HAP-1 (cell line): ENCODE measurements around the gene TMX3.

Experiments
- DNase-seq, 2 experiments: peaks; one replicate each; pipeline ENCODE4 v3.0.0-alpha.2; 2016 to 2020; ENCODE audit warnings: low spot score in 2 of 2
- H3K27me3 ChIP-seq: fragments of 250-450 bp; sonication (Bioruptor Pico); 2 replicates; pipeline ENCODE4 v1.5.1; 2020; ENCODE audit warnings: low read depth, mild to moderate bottlenecking, moderate library complexity
- H3K36me3 ChIP-seq: fragments of 250-450 bp; sonication (Bioruptor Pico); replicated peaks from 2 replicates; pipeline ENCODE4 v1.5.1; 2020; ENCODE audit warnings: mild to moderate bottlenecking
- H3K4me1 ChIP-seq: fragments of 250-450 bp; sonication (Bioruptor Pico); 2 replicates; pipeline ENCODE4 v1.5.1; 2020; ENCODE audit warnings: mild to moderate bottlenecking
- H3K4me3 ChIP-seq: fragments of 250-450 bp; sonication (Bioruptor Pico); 2 replicates; pipeline ENCODE4 v1.5.1; 2020; ENCODE audit warnings: mild to moderate bottlenecking, moderate library complexity
- H3K9me3 ChIP-seq: fragments of 250-450 bp; sonication (Bioruptor Pico); 2 replicates; pipeline ENCODE4 v1.5.1; 2020; ENCODE audit warnings: mild to moderate bottlenecking, moderate library complexity
- in situ Hi-C: fragments of 300-500 bp; cut with MboI; formaldehyde crosslinking; loops from 3 replicates; pipeline ENCODE4 v1.14.3; 2020; ENCODE audit warnings: low sequenced_read_pairs, inconsistent platforms, mixed read lengths

The TMX3 gene

DNA sequence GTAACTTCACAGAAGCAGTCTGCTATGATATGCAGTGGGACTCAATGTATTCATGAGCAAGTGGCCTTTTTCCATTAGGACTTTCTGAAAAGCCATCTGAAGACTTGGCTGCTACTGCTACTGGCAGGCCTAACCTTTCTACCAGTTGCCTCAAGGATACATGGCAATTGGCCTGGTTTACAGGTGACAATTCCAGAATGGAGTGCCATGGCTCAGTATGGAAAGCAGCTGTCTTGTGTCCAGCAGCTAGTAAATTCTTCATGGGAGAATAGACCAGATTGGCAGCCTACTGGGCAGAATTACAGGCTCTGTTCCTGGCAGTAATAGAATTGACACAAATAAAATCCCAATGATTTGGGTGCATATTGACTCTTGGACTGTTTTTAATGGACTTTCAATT is 12.6 kb upstream of the TMX3 start:
- H3K27me3 ChIP-seq = no peaks in the 10 kb centered on the region
- no peaks in the 10 kb centered on the region for H3K4me1 ChIP-seq
- no peak overlapping the region for H3K4me3 ChIP-seq
- DNase-seq = no peak
- H3K36me3 ChIP-seq = no peaks in the 10 kb centered on the region
- in situ Hi-C loops = loop anchor here (25.0 kb wide), 1 partner anchor 1515 kb away; no protein-coding TSS in a partner anchor
- no peaks in the 10 kb centered on the region for H3K9me3 ChIP-seq

DNA sequence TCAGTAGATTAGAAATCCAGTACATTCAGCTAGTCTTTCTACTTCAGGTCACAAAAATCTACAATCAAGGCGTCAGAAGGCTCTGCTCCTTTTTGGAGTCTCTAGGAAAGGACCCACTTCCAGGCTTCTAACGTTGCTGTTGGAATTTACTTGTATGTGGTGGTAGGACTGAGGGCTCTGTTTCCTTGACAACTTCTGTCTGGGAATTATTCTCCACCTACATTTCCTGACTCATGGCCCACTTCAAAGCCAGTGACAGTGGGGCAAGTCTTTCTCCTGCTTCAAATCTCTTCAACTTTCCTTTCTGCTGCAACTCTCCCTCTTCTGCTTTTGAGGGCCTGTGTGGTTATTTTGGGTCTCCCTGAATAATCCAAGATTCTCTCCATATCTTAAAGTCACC is 10.4 kb upstream of the TMX3 start:
- Histone ChIP-seq H3K9me3 (no peaks in the 10 kb centered on the region), H3K27me3 (no peaks in the 10 kb centered on the region), H3K4me1 (no peaks in the 10 kb centered on the region), H3K36me3 (no peaks in the 10 kb centered on the region), H3K4me3 (no peak overlapping the region)
- in situ Hi-C loops = loop anchor here (25.0 kb wide), 1 partner anchor 1513 kb away; no protein-coding TSS in a partner anchor
- no peak for DNase-seq

- Histone ChIP-seq H3K4me3 (no peak overlapping the region), H3K36me3 (no peaks in the 10 kb centered on the region), H3K4me1 (no peaks in the 10 kb centered on the region), H3K27me3 (no peaks in the 10 kb centered on the region), H3K9me3 (no peaks in the 10 kb centered on the region)
- no peak for DNase-seq
- in situ Hi-C loops = no loop called here
Measured at GRCh38 chr18:68724021-68724420, 9.1 kb upstream of the TMX3 start.

GRCh38 chr18:68723539-68723938 is 8.6 kb upstream of the TMX3 start:
- Histone ChIP-seq H3K4me1 (no peaks in the 10 kb centered on the region), H3K36me3 (no peaks in the 10 kb centered on the region), H3K4me3 (no peak overlapping the region), H3K9me3 (no peaks in the 10 kb centered on the region), H3K27me3 (no peaks in the 10 kb centered on the region)
- in situ Hi-C loops = no loop called here
- no peak for DNase-seq

- DNase-seq = no peak
- in situ Hi-C loops = no loop called here
- Histone ChIP-seq H3K4me3 (no peak overlapping the region), H3K27me3 (no peaks in the 10 kb centered on the region), H3K4me1 (no peaks in the 10 kb centered on the region), H3K36me3 (no peaks in the 10 kb centered on the region), H3K9me3 (no peaks in the 10 kb centered on the region)
Measured at GRCh38 chr18:68722821-68723220, 7.9 kb upstream of the TMX3 start.

DNA sequence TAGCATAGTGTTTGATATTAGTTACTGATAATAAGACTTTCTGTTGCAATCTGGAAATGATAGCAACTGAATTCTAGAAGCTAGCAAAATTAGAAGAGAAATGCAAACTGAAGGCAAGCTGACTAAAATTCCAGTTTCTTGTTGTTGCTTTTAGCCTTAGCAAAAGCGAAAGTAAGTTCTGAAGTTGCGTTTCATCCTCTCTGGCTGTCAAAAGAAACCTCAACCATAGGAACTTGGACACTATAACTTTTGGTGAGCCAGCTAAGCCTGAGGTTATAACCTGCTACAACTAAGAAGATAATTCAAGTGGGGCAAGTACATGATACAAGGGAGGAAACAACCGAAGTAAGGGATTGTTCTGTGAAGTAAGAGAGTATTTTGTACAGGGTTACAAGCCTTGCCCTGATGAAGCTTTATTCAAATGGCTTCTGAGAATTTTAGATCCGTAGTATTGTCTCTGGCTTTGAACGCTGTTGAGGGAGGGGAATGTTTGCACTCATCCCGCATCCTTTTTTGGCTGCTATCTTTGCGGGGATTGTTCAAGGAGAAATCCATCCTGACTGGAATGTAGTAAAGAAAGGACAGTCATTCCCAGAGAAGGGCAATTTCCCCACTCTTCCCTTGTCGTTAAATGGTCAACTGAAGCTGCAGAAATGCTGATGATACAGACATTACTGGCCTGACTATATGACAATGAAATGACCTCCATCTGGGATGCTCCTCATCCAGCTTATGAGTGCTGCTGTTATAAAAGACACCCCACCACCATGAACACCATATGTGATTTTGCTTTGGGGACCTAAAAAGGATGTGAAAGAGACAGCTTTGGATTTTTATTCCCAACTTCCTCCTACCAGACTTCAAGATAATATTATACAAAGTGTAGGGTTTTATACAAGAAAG is 7.0 kb upstream of the TMX3 start:
- no peak overlapping the region for H3K4me3 ChIP-seq
- no peaks in the 10 kb centered on the region for H3K27me3 ChIP-seq
- in situ Hi-C loops = no loop called here
- H3K4me1 ChIP-seq = no peaks in the 10 kb centered on the region
- DNase-seq = no peak
- H3K9me3 ChIP-seq = no peaks in the 10 kb centered on the region
- no peaks in the 10 kb centered on the region for H3K36me3 ChIP-seq

DNA sequence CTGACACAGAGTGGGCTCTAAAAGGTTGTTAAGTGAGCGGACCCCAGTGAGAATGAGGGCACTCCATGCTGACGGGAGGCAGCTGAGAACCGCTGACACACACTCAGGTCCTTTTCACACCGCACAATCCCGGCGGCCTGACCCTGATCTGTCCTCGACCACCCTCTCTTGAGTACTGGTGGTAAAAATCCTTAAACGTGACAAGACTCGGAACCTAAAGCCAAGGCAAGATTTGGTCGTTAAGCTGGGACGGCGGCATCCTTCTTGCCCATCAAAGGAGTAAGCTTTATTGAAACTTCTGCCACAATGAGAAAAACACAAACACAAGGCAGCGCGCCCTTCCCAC is 569 bp downstream of the TMX3 start:
- H3K4me1 ChIP-seq = peaks cover 4% of the 10 kb centered on the region
- peaks cover 29% of the 10 kb centered on the region for H3K36me3 ChIP-seq
- in situ Hi-C loops = no loop called here
- H3K27me3 ChIP-seq = no peaks in the 10 kb centered on the region
- no peaks in the 10 kb centered on the region for H3K9me3 ChIP-seq
- DNase-seq = peak in 1 of 2 experiments; percentile 38
- peak overlapping the region; percentile 83 for H3K4me3 ChIP-seq

DNA sequence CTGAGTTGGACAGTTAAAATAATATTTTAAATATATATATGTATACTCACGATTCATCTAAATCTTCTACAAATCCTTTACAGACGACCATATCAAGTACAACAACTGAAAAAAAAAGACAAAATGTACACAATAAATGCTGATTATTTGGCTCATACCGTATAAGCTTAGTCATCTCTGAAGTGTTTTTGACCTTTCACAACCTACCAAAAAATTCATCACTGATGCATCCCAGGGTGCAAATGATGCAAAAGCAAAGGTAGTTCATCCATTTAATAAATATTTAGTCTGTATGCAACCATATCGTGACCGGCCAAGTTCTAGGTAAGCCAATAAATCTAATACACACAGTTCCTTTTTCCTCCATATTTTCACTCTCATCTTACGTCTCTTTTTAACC is 1.1 kb downstream of the TMX3 start:
- Histone ChIP-seq H3K9me3 (no peaks in the 10 kb centered on the region), H3K4me1 (peaks cover 4% of the 10 kb centered on the region), H3K36me3 (peaks cover 35% of the 10 kb centered on the region), H3K4me3 (peak overlapping the region; percentile 83), H3K27me3 (no peaks in the 10 kb centered on the region)
- in situ Hi-C loops = no loop called here
- DNase-seq = no peak

- H3K9me3 ChIP-seq = no peaks in the 10 kb centered on the region
- no peak overlapping the region; the same call in 1 of the 2 replicates for H3K4me3 ChIP-seq
- H3K27me3 ChIP-seq = no peaks in the 10 kb centered on the region
- in situ Hi-C loops = no loop called here
- H3K4me1 ChIP-seq = peaks cover 4% of the 10 kb centered on the region
- peak in 1 of 2 experiments; percentile 12 for DNase-seq
- H3K36me3 ChIP-seq = peaks cover 41% of the 10 kb centered on the region
Measured at GRCh38 chr18:68713131-68713530, 1.8 kb downstream of the TMX3 start.

GRCh38 chr18:68707646-68708045 is 7.3 kb downstream of the TMX3 start:
- no peaks in the 10 kb centered on the region for H3K9me3 ChIP-seq
- H3K36me3 ChIP-seq = peaks cover 56% of the 10 kb centered on the region
- no peak for DNase-seq
- no peak overlapping the region for H3K4me3 ChIP-seq
- H3K27me3 ChIP-seq = no peaks in the 10 kb centered on the region
- in situ Hi-C loops = no loop called here
- no peaks in the 10 kb centered on the region for H3K4me1 ChIP-seq

GRCh38 chr18:68705119-68705518 is 9.8 kb downstream of the TMX3 start:
- no peak overlapping the region for H3K4me3 ChIP-seq
- in situ Hi-C loops = no loop called here
- H3K36me3 ChIP-seq = peaks cover 34% of the 10 kb centered on the region

GRCh38 chr18:68703326-68703725 is 11.6 kb downstream of the TMX3 start:
- DNase-seq = no peak
- no peaks in the 10 kb centered on the region for H3K27me3 ChIP-seq
- H3K4me1 ChIP-seq = no peaks in the 10 kb centered on the region
- H3K4me3 ChIP-seq = no peak overlapping the region
- in situ Hi-C loops = no loop called here
- peaks cover 23% of the 10 kb centered on the region for H3K36me3 ChIP-seq
- H3K9me3 ChIP-seq = no peaks in the 10 kb centered on the region

More at GRCh38 chr18:68705119-68705518, 9.8 kb downstream of the TMX3 start:
- no peaks in the 10 kb centered on the region for H3K9me3 ChIP-seq
- H3K4me1 ChIP-seq = no peaks in the 10 kb centered on the region
- no peaks in the 10 kb centered on the region for H3K27me3 ChIP-seq
- no peak for DNase-seq

GRCh38 chr18:68701353-68701752 is 13.6 kb downstream of the TMX3 start:
- DNase-seq = no peak
- peaks cover 32% of the 10 kb centered on the region for H3K36me3 ChIP-seq
- no peak overlapping the region for H3K4me3 ChIP-seq
- in situ Hi-C loops = no loop called here
- no peaks in the 10 kb centered on the region for H3K9me3 ChIP-seq
- H3K27me3 ChIP-seq = no peaks in the 10 kb centered on the region
- H3K4me1 ChIP-seq = no peaks in the 10 kb centered on the region

DNA sequence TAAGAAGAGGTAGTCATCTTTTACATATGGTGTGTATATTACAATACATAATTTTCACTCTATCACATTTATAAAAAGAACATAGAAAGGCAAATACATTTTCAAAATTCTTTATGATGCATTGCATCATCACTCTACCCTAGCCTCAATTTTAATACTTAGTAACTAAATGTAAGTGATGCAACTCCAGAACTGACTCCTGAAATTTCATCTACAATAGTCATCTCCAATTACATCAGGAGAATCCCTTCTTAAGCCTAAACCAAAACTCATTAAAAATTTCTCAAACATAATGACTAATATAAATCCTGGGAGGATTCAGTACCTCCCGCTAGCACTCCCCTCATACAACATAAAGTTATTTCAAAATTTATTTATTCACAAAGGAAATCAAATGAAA is 15.9 kb downstream of the TMX3 start:
- Histone ChIP-seq H3K4me1 (no peaks in the 10 kb centered on the region), H3K27me3 (no peaks in the 10 kb centered on the region), H3K36me3 (peaks cover 46% of the 10 kb centered on the region), H3K9me3 (no peaks in the 10 kb centered on the region), H3K4me3 (no peak overlapping the region)
- in situ Hi-C loops = no loop called here
- DNase-seq = no peak
